ENCODE data around the gene MARCHF2.
"Not testable (repeated sequence)": the region's sequence is repeated elsewhere in the genome, so short reads cannot be mapped to it uniquely, and the experiment has no call there.

MARCHF2 gene

DNA sequence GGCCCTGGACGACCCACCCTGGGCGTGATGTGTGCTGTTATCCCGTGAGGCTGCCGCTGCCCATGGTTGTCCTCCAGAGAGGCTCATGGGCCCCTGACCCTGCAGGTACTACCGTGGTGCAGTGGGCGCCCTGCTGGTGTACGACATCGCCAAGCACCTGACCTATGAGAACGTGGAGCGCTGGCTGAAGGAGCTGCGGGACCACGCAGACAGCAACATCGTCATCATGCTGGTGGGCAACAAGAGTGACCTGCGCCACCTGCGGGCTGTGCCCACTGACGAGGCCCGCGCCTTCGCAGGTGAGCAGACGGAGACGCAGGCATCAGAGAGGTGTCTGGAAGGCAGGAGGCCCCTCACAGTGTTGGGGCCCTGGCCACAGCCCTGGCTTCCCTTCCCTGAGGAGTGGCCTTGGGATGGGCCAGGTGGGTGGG is 11.1 kb upstream of the MARCHF2 start:
- POLR2A ChIA-PET = no interaction called here
- H3K4me3 ChIP-seq (ENCODE audit: low read depth, low read length) = no peak overlapping the region
- CTCF ChIA-PET = interaction anchor here (1.1 to 2.0 kb wide), 2 partner anchors 11 to 48 kb away, joined by 5 read pairs; partner anchors contain the start of gene MARCHF2
- DNase-seq (ENCODE audit: low read depth, low spot score) = no peak
- TF ChIP-seq, protein P1, sequence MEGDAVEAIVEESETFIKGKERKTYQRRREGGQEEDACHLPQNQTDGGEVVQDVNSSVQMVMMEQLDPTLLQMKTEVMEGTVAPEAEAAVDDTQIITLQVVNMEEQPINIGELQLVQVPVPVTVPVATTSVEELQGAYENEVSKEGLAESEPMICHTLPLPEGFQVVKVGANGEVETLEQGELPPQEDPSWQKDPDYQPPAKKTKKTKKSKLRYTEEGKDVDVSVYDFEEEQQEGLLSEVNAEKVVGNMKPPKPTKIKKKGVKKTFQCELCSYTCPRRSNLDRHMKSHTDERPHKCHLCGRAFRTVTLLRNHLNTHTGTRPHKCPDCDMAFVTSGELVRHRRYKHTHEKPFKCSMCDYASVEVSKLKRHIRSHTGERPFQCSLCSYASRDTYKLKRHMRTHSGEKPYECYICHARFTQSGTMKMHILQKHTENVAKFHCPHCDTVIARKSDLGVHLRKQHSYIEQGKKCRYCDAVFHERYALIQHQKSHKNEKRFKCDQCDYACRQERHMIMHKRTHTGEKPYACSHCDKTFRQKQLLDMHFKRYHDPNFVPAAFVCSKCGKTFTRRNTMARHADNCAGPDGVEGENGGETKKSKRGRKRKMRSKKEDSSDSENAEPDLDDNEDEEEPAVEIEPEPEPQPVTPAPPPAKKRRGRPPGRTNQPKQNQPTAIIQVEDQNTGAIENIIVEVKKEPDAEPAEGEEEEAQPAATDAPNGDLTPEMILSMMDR (IDR thresholded peaks at IDR 0.05; ENCODE audit: insufficient read depth, low read length, missing control alignments) = no peak

DNA sequence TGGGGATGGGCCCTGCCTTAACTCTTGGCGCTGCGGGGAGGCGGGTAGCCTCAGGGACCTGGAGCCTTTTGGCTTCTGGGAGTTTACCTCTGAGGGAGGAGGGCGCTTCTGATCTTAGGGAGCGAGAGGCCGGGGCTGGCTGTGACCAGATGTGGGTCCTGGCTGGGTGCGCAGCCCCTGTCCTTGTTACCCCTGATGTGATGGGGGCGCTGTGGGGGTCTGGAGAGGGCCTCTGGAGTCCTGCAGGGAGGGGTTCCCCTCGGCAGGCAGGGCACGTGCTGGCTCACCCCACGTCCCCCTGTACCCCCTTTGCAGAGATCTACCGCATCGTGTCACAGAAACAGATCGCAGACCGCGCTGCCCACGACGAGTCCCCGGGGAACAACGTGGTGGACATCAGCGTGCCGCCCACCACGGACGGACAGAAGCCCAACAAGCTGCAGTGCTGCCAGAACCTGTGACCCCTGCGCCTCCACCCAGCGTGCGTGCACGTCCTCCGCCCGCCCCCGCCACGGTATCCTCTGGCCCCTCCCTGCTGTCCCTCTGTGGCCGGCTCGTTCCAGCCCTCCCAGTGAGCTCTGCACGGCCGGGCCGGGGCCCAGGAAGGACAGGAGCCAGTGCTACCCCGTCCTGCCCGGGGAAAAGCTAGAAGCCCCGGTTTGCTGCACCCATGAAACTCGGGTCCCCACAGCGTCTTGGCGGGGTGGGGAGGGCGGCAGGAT is 9.8 kb upstream of the MARCHF2 start:
- POLR2A ChIA-PET = no interaction called here
- CTCF ChIA-PET = interaction anchor here (1.1 to 3.7 kb wide), 3 partner anchors 9 to 49 kb away, joined by 5 to 20 read pairs (median 8); partner anchors contain the start of gene MARCHF2
- DNase-seq (ENCODE audit: low read depth, low spot score) = no peak
- TF ChIP-seq, protein P1 (IDR thresholded peaks at IDR 0.05; ENCODE audit: insufficient read depth, low read length, missing control alignments) = no peak
- no peak overlapping the region for H3K4me3 ChIP-seq (ENCODE audit: low read depth, low read length)

DNA sequence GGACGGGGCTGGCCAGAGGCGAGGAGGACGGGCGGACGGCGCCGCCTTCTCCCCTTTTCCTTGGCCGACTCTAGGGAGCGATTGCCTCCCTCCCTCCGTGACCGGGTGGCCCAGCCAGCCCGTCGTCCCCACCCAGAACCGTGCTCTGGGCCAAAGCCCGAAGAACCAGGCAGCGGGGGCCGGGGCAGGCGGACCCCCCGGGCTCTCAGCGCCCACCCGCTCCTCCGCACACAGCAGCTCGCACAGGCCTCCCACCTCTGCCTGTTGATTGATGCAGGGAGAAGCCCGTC is 9.3 kb upstream of the MARCHF2 start:
- H3K4me3 ChIP-seq (ENCODE audit: low read depth, low read length) = no peak overlapping the region
- TF ChIP-seq, protein P1 (IDR thresholded peaks at IDR 0.05; ENCODE audit: insufficient read depth, low read length, missing control alignments) = no peak
- ChIA-PET POLR2A (no interaction called here), CTCF (interaction anchor here (1.2 to 3.7 kb wide), 3 partner anchors 8 to 49 kb away, joined by 4 to 20 read pairs (median 8); partner anchors contain the start of gene MARCHF2)
- no peak for DNase-seq (ENCODE audit: low read depth, low spot score)

DNA sequence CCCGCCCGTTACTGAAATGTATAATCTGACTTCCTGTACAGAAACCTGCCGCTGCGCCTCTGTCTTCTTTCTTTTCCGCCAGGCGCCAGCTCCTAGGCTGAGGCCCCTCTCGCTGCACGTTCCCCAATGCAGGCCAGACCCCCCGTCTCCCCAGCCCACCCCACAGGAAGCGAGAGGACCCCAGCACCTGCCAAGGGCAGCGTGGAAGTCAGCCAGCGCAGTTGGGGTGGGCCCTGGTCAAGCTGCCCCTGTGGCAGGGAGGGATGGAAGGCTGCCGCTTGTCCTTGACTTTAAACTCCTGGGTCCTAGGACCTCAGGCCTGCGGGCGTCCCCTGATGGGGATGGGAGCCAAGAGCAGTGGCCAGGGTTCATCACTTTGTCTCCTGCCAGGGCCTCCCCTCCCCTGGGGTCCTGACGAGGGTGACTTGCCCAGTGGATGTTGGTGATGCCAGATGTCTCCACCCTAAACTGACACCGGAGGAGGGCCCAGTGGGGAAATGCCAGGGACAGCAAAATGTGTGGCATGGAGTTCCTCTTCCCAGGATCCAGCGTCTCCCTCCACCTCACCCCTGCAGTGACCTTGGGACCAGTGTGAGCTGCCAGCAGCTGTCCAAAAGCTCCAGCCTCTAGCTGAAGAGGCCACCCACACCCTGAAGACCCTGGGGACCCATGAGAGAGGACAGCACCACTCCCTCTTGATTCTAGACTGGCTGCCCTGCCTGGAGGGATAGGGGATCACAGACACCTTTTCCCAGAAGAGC is 8.5 kb upstream of the MARCHF2 start:
- ChIA-PET POLR2A (interaction anchor here (0.6 to 1.1 kb wide), 2 partner anchors 60 to 137 kb away, joined by 3 read pairs; no protein-coding TSS in a partner anchor), CTCF (interaction anchor here (0.9 to 3.7 kb wide), 5 partner anchors 8 to 50 kb away, joined by 4 to 20 read pairs (median 6); partner anchors contain the start of gene MARCHF2)
- DNase-seq (ENCODE audit: low read depth, low spot score) = no peak
- no peak overlapping the region for H3K4me3 ChIP-seq (ENCODE audit: low read depth, low read length)
- TF ChIP-seq, protein P1 (IDR thresholded peaks at IDR 0.05; ENCODE audit: insufficient read depth, low read length, missing control alignments) = no peak

DNA sequence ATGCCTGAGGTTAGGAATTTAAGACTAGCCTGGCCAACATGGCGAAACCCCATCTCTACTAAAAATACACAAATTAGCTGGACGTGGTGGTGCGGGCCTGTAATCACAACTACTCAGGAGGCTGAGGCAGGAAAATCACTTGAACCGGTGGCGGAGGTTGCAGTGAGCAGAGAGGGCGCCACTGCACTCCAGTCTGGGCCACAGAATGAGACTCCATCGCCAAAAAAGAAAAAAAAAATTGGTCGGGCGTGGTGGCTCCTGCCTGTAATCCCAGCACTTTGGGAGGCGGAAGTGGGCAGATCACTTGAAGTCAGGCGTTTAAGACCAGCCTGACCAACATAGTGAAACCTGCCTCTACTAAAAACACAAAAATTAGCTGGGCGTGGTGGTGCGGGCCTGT is 2.4 kb upstream of the MARCHF2 start:
- CTCF ChIA-PET = interaction anchor here (0.7 to 5.7 kb wide), 9 partner anchors 13 to 169 kb away, joined by 3 to 53 read pairs (median 12); partner anchors contain the start of gene MYO1F
- POLR2A ChIA-PET; H3K4me3 ChIP-seq (ENCODE audit: low read depth, low read length); DNase-seq (ENCODE audit: low read depth, low spot score): not testable (repeated sequence)

DNA sequence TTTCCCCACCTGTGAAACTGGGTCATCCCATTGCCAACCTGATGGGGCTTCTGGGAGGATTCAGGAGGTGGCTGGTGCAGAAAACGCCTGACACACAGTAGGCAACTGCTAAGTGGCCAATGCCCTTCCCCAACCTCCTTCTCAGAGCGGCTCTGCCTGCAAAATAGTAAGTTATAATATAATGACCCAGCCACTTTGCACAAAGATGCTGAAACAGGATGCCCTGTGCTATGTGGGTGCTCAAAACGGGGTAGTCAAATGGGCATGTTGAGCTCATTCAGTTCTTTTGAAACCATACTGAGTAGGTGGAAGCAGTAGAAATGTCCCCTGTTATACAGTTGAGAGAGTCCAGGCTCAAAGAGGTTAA is 507 bp downstream of the MARCHF2 start:
- H3K4me3 ChIP-seq (ENCODE audit: low read depth, low read length) = peak overlapping the region; percentile 67
- POLR2A ChIA-PET = interaction anchor here (0.6 to 1.6 kb wide), 5 partner anchors 10 to 238 kb away, joined by 3 to 14 read pairs (median 5); partner anchors contain the start of gene ZNF414
- CTCF ChIA-PET = interaction anchor here (0.6 to 5.7 kb wide), 26 partner anchors 8 to 166 kb away, joined by 3 to 53 read pairs (median 5); partner anchors contain the start of genes ANGPTL4, HNRNPM, MYO1F and RAB11B
- TF ChIP-seq, protein P1 (IDR thresholded peaks at IDR 0.05; ENCODE audit: insufficient read depth, low read length, missing control alignments) = no peak
- no peak for DNase-seq (ENCODE audit: low read depth, low spot score)

All from AG04449 (cell line).